NT2/D1 (cell line): Measurements from ENCODE around the gene ARPC5.

ENCODE experiments used
- DNase-seq: peaks from one replicate; pipeline ENCODE4 v3.0.0-alpha.2; 2011; ENCODE audit warnings: low read depth, low spot score
- H3K27me3 ChIP-seq: 2 replicates; pipeline ENCODE4 v1.6.0; 2011; ENCODE audit warnings: mild to moderate bottlenecking; ENCODE audit not compliant: insufficient read length, insufficient read depth
- H3K36me3 ChIP-seq: 2 replicates; pipeline ENCODE4 v1.6.1; 2011; ENCODE audit warnings: mild to moderate bottlenecking, low read length, mixed read lengths; ENCODE audit not compliant: insufficient read depth, insufficient read length
- H3K4me1 ChIP-seq: 2 replicates; pipeline ENCODE4 v1.5.1; 2011; ENCODE audit not compliant: insufficient read depth, insufficient read length
- H3K4me3 ChIP-seq: 2 replicates; pipeline ENCODE4 v1.5.1; 2011; ENCODE audit warnings: low read depth; ENCODE audit not compliant: insufficient read length
- H3K9ac ChIP-seq: 2 replicates; pipeline ENCODE4 v1.6.0; 2011; ENCODE audit warnings: low read depth; ENCODE audit not compliant: insufficient read length
- H3K9me3 ChIP-seq: 2 replicates; pipeline ENCODE4 v1.5.1; 2011; ENCODE audit warnings: mild to moderate bottlenecking, low read length; ENCODE audit not compliant: insufficient read depth
- SUZ12 ChIP-seq: IDR thresholded peaks from 2 replicates; pipeline ENCODE4 v1.6.1; 2011; ENCODE audit not compliant: insufficient read length, insufficient read depth; ENCODE audit errors: extremely low read depth
- YY1 ChIP-seq: IDR thresholded peaks from 2 replicates; pipeline ENCODE4 v1.6.1; 2011; ENCODE audit not compliant: insufficient read length, insufficient read depth
- ZNF274 ChIP-seq: IDR thresholded peaks from 2 replicates; pipeline ENCODE4 v1.6.1; 2011; ENCODE audit warnings: mild to moderate bottlenecking, low read depth, low read length

The ARPC5 gene

DNA sequence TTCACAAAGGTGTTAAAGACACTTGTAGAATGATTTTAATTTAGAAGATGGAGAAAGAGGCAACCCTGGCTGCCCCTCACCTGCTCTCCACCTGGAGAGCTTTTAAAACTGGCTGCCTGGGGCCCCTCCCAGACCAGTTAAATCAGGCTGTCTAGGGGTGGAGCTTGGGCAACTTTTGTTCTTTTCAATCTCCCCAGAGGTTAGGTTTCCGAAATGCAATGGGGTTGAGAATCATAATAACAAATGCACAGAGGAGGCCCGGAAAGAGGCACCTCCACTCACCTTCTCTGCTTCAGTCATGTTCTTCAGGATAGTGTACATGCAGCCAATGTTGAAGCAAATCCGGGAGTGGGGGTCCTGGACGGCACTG lies 45.7 kb downstream of the ARPC5 start:
- no peak for DNase-seq
- Histone ChIP-seq H3K4me1 (peaks cover 12% of the 10 kb centered on the region), H3K9ac (no peak overlapping the region)

DNA sequence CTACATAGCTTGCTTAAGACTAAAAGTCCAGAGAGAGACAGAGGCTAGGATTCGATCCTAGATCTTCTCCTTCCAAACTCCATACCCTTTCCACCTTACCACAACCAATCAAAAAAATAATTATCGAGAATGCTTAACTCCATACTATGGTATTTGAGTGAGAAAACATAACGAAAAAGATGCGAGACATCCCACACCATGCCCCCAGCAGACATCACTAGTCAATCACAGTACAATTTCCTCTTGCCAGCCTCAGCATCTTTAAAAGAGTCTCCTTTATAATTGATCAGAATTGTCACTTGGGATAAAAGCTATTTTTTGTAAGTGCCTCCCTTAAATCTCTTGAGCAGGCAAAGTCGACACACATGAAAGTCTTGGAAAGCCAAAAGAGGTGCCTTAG lies 46.2 kb downstream of the ARPC5 start:
- H3K36me3 ChIP-seq, result no peaks in the 10 kb centered on the region
- H3K4me3 ChIP-seq, result no peak overlapping the region
- H3K9ac ChIP-seq, result no peak overlapping the region
- H3K9me3 ChIP-seq, result no peaks in the 10 kb centered on the region
- peaks cover 12% of the 10 kb centered on the region for H3K4me1 ChIP-seq
- H3K27me3 ChIP-seq, result no peaks in the 10 kb centered on the region
- TF ChIP-seq SUZ12 (no peak), ZNF274 (no peak), YY1 (no peak)
- no peak for DNase-seq

More for the DNA sequence above, 45.7 kb downstream of the ARPC5 start:
- Histone ChIP-seq H3K36me3 (no peaks in the 10 kb centered on the region), H3K9me3 (no peaks in the 10 kb centered on the region), H3K4me3 (no peak overlapping the region), H3K27me3 (no peaks in the 10 kb centered on the region)
- no peak for TF ChIP-seq SUZ12
- no peak for TF ChIP-seq YY1
- no peak for TF ChIP-seq ZNF274

DNA sequence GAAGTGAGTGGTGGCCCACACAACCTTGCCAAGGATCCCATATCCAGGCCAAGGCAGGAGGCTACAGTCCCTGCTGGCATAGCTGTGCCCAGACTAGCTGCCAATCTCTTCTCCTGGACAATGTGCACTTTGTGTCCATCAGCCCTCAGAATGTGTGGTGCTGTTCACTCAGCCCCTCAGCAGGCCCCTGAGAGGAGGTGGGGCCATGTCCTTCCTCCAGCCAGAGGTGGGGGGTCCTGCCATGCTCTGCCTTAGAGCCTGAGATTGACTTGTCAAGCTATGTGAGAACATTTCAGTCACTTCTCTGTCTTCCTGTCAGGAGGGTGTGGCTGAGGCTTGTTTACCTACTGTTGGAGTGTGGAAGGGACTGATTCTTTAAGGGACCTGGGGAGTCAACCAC lies 46.8 kb downstream of the ARPC5 start:
- DNase-seq, result no peak
- no peaks in the 10 kb centered on the region for H3K9me3 ChIP-seq
- H3K4me1 ChIP-seq, result peaks cover 12% of the 10 kb centered on the region
- no peaks in the 10 kb centered on the region for H3K27me3 ChIP-seq
- H3K4me3 ChIP-seq, result no peak overlapping the region
- no peak for TF ChIP-seq ZNF274
- no peak for TF ChIP-seq YY1
- TF ChIP-seq SUZ12, result no peak
- H3K36me3 ChIP-seq, result no peaks in the 10 kb centered on the region
- H3K9ac ChIP-seq, result no peak overlapping the region

DNA sequence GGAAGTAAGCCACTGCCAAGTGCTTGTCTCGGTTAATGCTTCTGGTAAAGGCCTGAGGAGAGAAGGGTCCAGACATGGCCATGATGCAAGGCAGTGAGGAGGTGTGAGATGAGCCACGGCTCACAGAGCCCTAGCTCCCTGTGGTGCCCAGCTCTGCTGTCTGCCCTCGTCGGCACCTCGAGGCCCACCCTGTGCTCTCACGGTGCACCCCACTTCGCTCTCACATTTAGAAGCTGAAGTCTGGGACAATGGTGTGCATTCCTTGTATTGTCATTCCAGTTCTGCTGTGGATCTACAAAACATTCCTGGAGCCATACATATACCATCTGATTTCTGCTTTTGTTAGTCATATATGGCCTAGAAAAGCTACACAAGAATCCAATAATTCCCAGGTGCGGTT lies 48.7 kb downstream of the ARPC5 start:
- TF ChIP-seq YY1, result no peak
- TF ChIP-seq ZNF274, result no peak
- no peak for TF ChIP-seq SUZ12
- Histone ChIP-seq H3K9ac (no peak overlapping the region), H3K9me3 (no peaks in the 10 kb centered on the region), H3K4me1 (peaks cover 12% of the 10 kb centered on the region), H3K27me3 (no peaks in the 10 kb centered on the region), H3K36me3 (no peaks in the 10 kb centered on the region), H3K4me3 (no peak overlapping the region)
- peak; percentile 25 for DNase-seq

DNA sequence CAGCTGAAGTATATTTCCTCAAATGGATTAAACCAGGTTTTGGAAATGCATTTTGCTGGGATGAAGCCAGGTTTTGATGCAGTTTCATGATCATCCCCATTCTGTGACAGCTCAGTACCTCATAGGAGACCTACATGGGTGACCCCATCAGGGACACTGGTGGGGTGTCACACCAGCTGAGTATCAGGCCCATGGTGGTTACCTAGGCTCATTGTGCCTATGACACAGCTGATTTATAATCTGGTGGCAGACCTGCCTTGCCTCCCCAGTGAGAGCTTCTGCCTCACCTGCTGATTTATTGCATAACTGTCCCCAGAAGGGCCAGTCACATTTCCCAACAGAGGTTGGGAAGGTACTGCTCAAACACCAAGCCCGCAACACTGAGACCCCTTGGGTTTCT lies 49.1 kb downstream of the ARPC5 start:
- no peaks in the 10 kb centered on the region for H3K36me3 ChIP-seq
- H3K9me3 ChIP-seq, result no peaks in the 10 kb centered on the region
- H3K27me3 ChIP-seq, result no peaks in the 10 kb centered on the region
- no peak overlapping the region for H3K4me3 ChIP-seq
- no peak for DNase-seq
- TF ChIP-seq SUZ12, result no peak
- no peak for TF ChIP-seq YY1
- TF ChIP-seq ZNF274, result no peak
- no peak overlapping the region for H3K9ac ChIP-seq
- peaks cover 14% of the 10 kb centered on the region for H3K4me1 ChIP-seq

DNA sequence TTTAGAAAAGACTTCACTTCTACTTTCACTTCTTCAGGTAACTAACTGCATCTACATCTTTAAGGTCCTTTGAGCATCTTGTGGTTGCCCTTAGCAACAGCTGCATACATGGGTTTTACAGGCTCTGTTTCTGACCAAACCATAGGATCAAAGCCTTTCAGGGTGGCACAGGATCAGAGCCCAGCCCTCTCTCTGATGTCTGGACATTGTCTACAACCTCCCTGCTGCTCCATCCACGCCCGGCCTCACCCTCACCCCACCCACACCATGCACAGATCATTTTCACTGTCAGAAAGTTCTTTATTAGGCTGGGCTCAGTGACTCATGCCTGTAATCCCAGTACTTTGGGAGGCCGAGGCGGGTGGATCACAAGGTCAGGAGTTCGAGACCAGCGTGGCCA lies 50.5 kb downstream of the ARPC5 start:
- Histone ChIP-seq H3K27me3 (no peaks in the 10 kb centered on the region), H3K36me3 (no peaks in the 10 kb centered on the region), H3K4me3 (no peak overlapping the region), H3K9me3 (no peaks in the 10 kb centered on the region), H3K9ac (no peak overlapping the region), H3K4me1 (peaks cover 11% of the 10 kb centered on the region)
- TF ChIP-seq SUZ12, result no peak
- no peak for TF ChIP-seq YY1
- TF ChIP-seq ZNF274, result no peak
- no peak for DNase-seq

DNA sequence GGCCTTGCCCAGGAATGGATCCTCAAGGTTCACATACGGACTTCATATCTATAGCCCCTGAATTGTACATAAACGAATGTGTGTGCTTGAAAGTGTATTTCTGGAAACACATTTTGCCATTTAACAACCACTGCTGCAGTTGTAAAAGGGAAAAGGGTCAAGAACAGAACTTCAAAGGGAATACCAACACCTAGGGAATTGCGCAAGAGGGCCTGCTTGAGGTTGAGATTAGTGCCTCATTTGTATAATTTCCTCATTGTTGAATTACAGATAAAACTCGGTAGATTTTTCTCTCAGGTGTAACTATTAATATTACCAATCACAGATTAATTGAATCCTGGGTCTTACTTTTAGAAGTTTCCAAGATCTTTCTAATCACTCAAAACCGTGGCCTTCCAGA lies 51.4 kb downstream of the ARPC5 start:
- DNase-seq, result no peak
- TF ChIP-seq YY1 (no peak), ZNF274 (no peak), SUZ12 (no peak)
- Histone ChIP-seq H3K9ac (no peak overlapping the region), H3K9me3 (no peaks in the 10 kb centered on the region), H3K4me1 (peaks cover 11% of the 10 kb centered on the region), H3K27me3 (no peaks in the 10 kb centered on the region), H3K4me3 (no peak overlapping the region), H3K36me3 (no peaks in the 10 kb centered on the region)

DNA sequence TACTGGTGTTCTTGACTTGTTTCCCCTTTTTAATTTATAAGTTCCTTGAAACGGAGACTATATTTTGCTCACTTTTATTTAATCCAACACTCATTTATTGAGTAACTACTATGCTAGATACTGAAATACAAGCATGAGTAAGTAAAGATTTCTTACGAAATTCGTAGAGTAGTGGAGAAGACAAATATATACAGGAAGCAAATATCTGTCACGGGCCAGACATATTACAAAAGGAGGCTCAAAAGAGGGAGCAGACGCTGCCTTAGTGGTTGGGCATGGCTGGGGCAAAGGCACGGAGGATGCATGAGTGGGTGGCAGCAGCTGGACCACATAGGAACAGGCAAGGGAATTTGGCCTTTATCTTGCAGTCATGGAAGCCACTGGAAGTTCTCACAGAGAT lies 52.1 kb downstream of the ARPC5 start:
- Histone ChIP-seq H3K4me3 (no peak overlapping the region), H3K9me3 (no peaks in the 10 kb centered on the region), H3K4me1 (peaks cover 7% of the 10 kb centered on the region), H3K27me3 (no peaks in the 10 kb centered on the region), H3K36me3 (no peaks in the 10 kb centered on the region), H3K9ac (no peak overlapping the region)
- DNase-seq, result no peak
- TF ChIP-seq ZNF274, result no peak
- TF ChIP-seq SUZ12, result no peak
- TF ChIP-seq YY1, result no peak
